Fibroblast of lung (primary cell): ENCODE data around the gene MAPKAPK3. TPM values are rescaled to one million over a fixed set of nuclear protein-coding genes. Genes with fewer than 3 reads are reported as not detected.

Experiments used
- DNase-seq, 2 donors: peaks; one replicate each; pipeline versions ENCODE4 v3.0.0 to v3.0.0-alpha.2; 2010; ENCODE audit warnings: low read depth in 2 of 2
- H2AFZ ChIP-seq: 2 replicates; pipeline ENCODE4 v1.5.1; 2012; ENCODE audit warnings: low read length, control low read depth, inconsistent platforms
- H3K27ac ChIP-seq: 2 replicates; pipeline ENCODE4 v1.5.1; 2011; ENCODE audit warnings: low read length, control low read depth; ENCODE audit not compliant: insufficient read depth
- H3K27me3 ChIP-seq: 2 replicates; pipeline ENCODE4 v1.5.1; 2011; ENCODE audit warnings: mild to moderate bottlenecking, low read length; ENCODE audit not compliant: control insufficient read depth, insufficient read depth
- H3K36me3 ChIP-seq: 2 replicates; pipeline ENCODE4 v1.5.1; 2011; ENCODE audit warnings: low read length; ENCODE audit not compliant: control insufficient read depth, insufficient read depth
- H3K4me1 ChIP-seq: 2 replicates; pipeline ENCODE4 v1.5.1; 2011; ENCODE audit warnings: low read length; ENCODE audit not compliant: control insufficient read depth, insufficient read depth; ENCODE audit errors: extremely low read depth
- H3K4me2 ChIP-seq: 2 replicates; pipeline ENCODE4 v1.5.1; 2011; ENCODE audit warnings: low read length, control low read depth; ENCODE audit not compliant: insufficient read depth; ENCODE audit errors: extremely low read depth
- H3K4me3 ChIP-seq, 4 experiments: fragments of 200-600 bp in 1 of 4; sonication (generic) in 1 of 4; replicated peaks in 1 of 4; 2 replicates each; pipeline ENCODE4 v1.5.1; 2011 to 2016; ENCODE audit warnings: low read length in 4 of 4, low read depth in 3 of 4, mild to moderate bottlenecking in 3 of 4, control low read depth in 2 of 4, inconsistent platforms in 1 of 4, mixed read lengths in 1 of 4; ENCODE audit not compliant: insufficient read depth in 1 of 4; ENCODE audit errors: control extremely low read depth in 1 of 4
- H3K79me2 ChIP-seq: 2 replicates; pipeline ENCODE4 v1.5.1; 2012; ENCODE audit warnings: mild to moderate bottlenecking, low read length, inconsistent platforms; ENCODE audit not compliant: control insufficient read depth, insufficient read depth
- H3K9ac ChIP-seq: 2 replicates; pipeline ENCODE4 v1.5.1; 2011; ENCODE audit warnings: mild to moderate bottlenecking, low read length, control low read depth; ENCODE audit not compliant: insufficient read depth
- H3K9me3 ChIP-seq: 2 replicates; pipeline ENCODE4 v1.5.1; 2012; ENCODE audit warnings: low read depth, low read length; ENCODE audit not compliant: control insufficient read depth, insufficient read depth
- H4K20me1 ChIP-seq: 2 replicates; pipeline ENCODE4 v1.5.1; 2011; ENCODE audit warnings: low read length; ENCODE audit not compliant: control insufficient read depth, insufficient read depth; ENCODE audit errors: extremely low read depth
- EZH2 ChIP-seq: IDR thresholded peaks from 2 replicates; pipeline ENCODE4 v1.5.1; 2012; ENCODE audit warnings: low read length, control low read depth, mild to moderate bottlenecking; ENCODE audit errors: missing control alignments
- polyA plus RNA-seq, 2 donors: library from polyadenylated mRNA; depleted of rRNA in 1 of 2; stranded (reverse) in 1 of 2; unstranded in 1 of 2; fragments of >200 nt; gene quantifications; 2 replicates each; pipeline ENCODE4 v1.2.1, GENCODE V29; 2011 to 2012; ENCODE audit warnings: missing spikeins in 1 of 2
- total RNA-seq: library from RNA; depleted of rRNA; stranded (reverse); fragments of >200 nt; gene quantifications from 2 replicates; pipeline ENCODE4 v1.2.1, GENCODE V29; 2014
- TF ChIP-seq, protein P1 (sequence below), 2 donors: IDR thresholded peaks in 1 of 2; conservative IDR thresholded peaks in 1 of 2; 1 replicate in 1 of 2; 2 replicates in 1 of 2; pipeline ENCODE4 v1.5.1; 2011 to 2012; ENCODE audit warnings: low read length in 2 of 2, control low read depth in 1 of 2, inconsistent platforms in 1 of 2, low read depth in 1 of 2, mild to moderate bottlenecking in 1 of 2

MAPKAPK3 gene
- total and polyA plus RNA-seq, 2 donors (not counting 1 experiment from before 2014, with no cell fraction given): 34.3 to 38.4 TPM

DNA sequence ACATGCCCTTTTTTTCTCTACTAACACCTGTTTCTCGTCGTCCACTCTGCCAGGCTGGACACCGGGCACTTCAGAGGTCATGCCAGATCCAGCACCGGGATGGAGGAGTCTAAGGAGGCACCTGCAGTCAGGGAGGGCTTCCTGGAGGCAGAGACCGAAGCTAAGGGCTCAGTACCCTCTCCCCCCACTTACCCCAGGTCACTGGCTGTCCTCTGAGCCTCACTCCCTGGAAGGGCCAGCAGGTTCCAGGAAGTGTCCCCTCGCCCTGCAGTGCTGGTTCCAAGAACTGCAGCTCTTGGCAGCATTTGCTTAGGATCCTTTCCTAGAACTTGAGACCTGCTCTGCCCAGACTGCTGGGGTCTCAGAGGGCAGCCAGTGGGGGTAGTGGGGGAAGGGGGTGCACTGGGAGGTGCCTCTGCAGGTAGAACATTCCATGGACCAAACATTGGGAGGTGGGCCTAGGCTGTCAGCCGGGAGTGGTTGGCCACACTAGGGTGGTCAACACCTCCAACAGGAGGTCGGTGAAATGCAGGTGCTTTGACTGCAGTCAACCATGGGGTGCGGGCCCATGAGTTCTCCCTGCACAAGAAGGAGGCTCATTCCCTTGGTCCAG, 16.7 kb upstream of the MAPKAPK3 start:
- H3K9me3 ChIP-seq: no peaks in the 10 kb centered on the region
- H3K4me1 ChIP-seq: peaks cover 22% of the 10 kb centered on the region
- no peak overlapping the region for H3K4me2 ChIP-seq
- H3K4me3 ChIP-seq: no peak overlapping the region
- H3K27ac ChIP-seq: peak overlapping the region; percentile 85
- no peak overlapping the region for H3K9ac ChIP-seq
- no peaks in the 10 kb centered on the region for H3K79me2 ChIP-seq
- no peak for TF ChIP-seq EZH2
- TF ChIP-seq, protein P1, sequence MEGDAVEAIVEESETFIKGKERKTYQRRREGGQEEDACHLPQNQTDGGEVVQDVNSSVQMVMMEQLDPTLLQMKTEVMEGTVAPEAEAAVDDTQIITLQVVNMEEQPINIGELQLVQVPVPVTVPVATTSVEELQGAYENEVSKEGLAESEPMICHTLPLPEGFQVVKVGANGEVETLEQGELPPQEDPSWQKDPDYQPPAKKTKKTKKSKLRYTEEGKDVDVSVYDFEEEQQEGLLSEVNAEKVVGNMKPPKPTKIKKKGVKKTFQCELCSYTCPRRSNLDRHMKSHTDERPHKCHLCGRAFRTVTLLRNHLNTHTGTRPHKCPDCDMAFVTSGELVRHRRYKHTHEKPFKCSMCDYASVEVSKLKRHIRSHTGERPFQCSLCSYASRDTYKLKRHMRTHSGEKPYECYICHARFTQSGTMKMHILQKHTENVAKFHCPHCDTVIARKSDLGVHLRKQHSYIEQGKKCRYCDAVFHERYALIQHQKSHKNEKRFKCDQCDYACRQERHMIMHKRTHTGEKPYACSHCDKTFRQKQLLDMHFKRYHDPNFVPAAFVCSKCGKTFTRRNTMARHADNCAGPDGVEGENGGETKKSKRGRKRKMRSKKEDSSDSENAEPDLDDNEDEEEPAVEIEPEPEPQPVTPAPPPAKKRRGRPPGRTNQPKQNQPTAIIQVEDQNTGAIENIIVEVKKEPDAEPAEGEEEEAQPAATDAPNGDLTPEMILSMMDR (conservative IDR thresholded peaks at IDR 0.05 in 1 of 2, IDR thresholded peaks at IDR 0.05 in 1 of 2; ENCODE audit: low read depth in 1 of 2, low read length in 2 of 2): no peak
- no peaks in the 10 kb centered on the region for H3K36me3 ChIP-seq
- H4K20me1 ChIP-seq: no peaks in the 10 kb centered on the region
- DNase-seq: no peak
- H2AFZ ChIP-seq: no peak overlapping the region
- H3K27me3 ChIP-seq: no peaks in the 10 kb centered on the region

- Histone ChIP-seq H3K4me3 (peak overlapping the region in 2 of 4 experiments; percentile 10 to 42), H3K79me2 (no peaks in the 10 kb centered on the region), H3K27me3 (no peaks in the 10 kb centered on the region), H3K9ac (peak overlapping the region; percentile 30), H3K36me3 (no peaks in the 10 kb centered on the region), H2AFZ (no peak overlapping the region), H3K27ac (peak overlapping the region; percentile 85), H3K4me1 (peaks cover 22% of the 10 kb centered on the region), H3K4me2 (peak overlapping the region; percentile 48), H3K9me3 (no peaks in the 10 kb centered on the region), H4K20me1 (no peaks in the 10 kb centered on the region)
- TF ChIP-seq, protein P1 (conservative IDR thresholded peaks at IDR 0.05 in 1 of 2, IDR thresholded peaks at IDR 0.05 in 1 of 2; ENCODE audit: low read depth in 1 of 2, low read length in 2 of 2): no peak
- no peak for TF ChIP-seq EZH2
- DNase-seq: peak; percentile 96 to 98
These were observed 15.9 kb upstream of the MAPKAPK3 start for GRCh38 chr3:50600841-50601591.

GRCh38 chr3:50602595-50603191, 14.3 kb upstream of the MAPKAPK3 start:
- Histone ChIP-seq H3K4me2 (peak overlapping the region; percentile 9), H2AFZ (no peak overlapping the region)

More at GRCh38 chr3:50602595-50603191, 14.3 kb upstream of the MAPKAPK3 start:
- TF ChIP-seq, protein P1 (conservative IDR thresholded peaks at IDR 0.05 in 1 of 2, IDR thresholded peaks at IDR 0.05 in 1 of 2; ENCODE audit: low read depth in 1 of 2, low read length in 2 of 2): no peak
- no peak for TF ChIP-seq EZH2
- Histone ChIP-seq H3K36me3 (peaks cover 6% of the 10 kb centered on the region), H3K4me3 (no peak overlapping the region), H3K27me3 (no peaks in the 10 kb centered on the region), H3K4me1 (peaks cover 22% of the 10 kb centered on the region), H4K20me1 (no peaks in the 10 kb centered on the region), H3K9me3 (no peaks in the 10 kb centered on the region), H3K79me2 (no peaks in the 10 kb centered on the region), H3K27ac (peak overlapping the region; percentile 85), H3K9ac (peak overlapping the region; percentile 55)
- no peak for DNase-seq
